Liver (tissue), 9 donors: ENCODE measurements around the gene TRIM25. TPM values are rescaled to one million over a fixed set of nuclear protein-coding genes. Genes with fewer than 3 reads are reported as not detected.

Experiments
- DNase-seq: peaks from one replicate; pipeline ENCODE4 v3.0.0-alpha.2; 2017; ENCODE audit warnings: low spot score
- H3K27ac ChIP-seq, 2 donors: one replicate each; pipeline ENCODE4 v1.7.0; 2013; ENCODE audit warnings: inconsistent platforms in 2 of 2, low read length in 2 of 2, control low read depth in 1 of 2, low read depth in 1 of 2, mild to moderate bottlenecking in 1 of 2
- H3K27me3 ChIP-seq, 4 donors: one replicate each; pipeline versions ENCODE4 v1.6.1 to v1.7.0; 2013; ENCODE audit warnings: low read length in 3 of 4, inconsistent platforms in 1 of 4, mild to moderate bottlenecking in 1 of 4, moderate library complexity in 1 of 4; ENCODE audit not compliant: control insufficient read depth in 4 of 4, insufficient read depth in 4 of 4
- H3K36me3 ChIP-seq, 4 donors: one replicate each; pipeline versions ENCODE4 v1.6.1 to v1.7.0; 2013; ENCODE audit warnings: low read length in 3 of 4, mild to moderate bottlenecking in 3 of 4, low read depth in 1 of 4, moderate library complexity in 1 of 4; ENCODE audit not compliant: control insufficient read depth in 4 of 4, insufficient read depth in 3 of 4
- H3K4me1 ChIP-seq, 4 donors: one replicate each; pipeline versions ENCODE4 v1.6.1 to v1.7.0; 2013; ENCODE audit warnings: low read length in 3 of 4, mild to moderate bottlenecking in 3 of 4, moderate library complexity in 1 of 4; ENCODE audit not compliant: control insufficient read depth in 4 of 4, insufficient read depth in 4 of 4
- H3K4me3 ChIP-seq, 3 donors: one replicate each; pipeline versions ENCODE4 v1.6.1 to v1.7.0; 2013; ENCODE audit warnings: low read length in 3 of 3, control low read depth in 1 of 3, low read depth in 1 of 3, mild to moderate bottlenecking in 1 of 3
- H3K9ac ChIP-seq, 2 donors: one replicate each; pipeline ENCODE4 v1.7.0; 2013; ENCODE audit warnings: low read length in 2 of 2, mild to moderate bottlenecking in 2 of 2, moderate library complexity in 2 of 2, control low read depth in 1 of 2, low read depth in 1 of 2
- H3K9me3 ChIP-seq, 4 donors: one replicate each; pipeline versions ENCODE4 v1.6.1 to v1.7.0; 2013; ENCODE audit warnings: low read length in 3 of 4; ENCODE audit not compliant: control insufficient read depth in 4 of 4
- EGR1 ChIP-seq, 2 donors: IDR thresholded peaks; 2 replicates each; pipeline ENCODE4 v1.6.1; 2016 to 2018; ENCODE audit warnings: antibody characterized with exemption in 2 of 2, low read depth in 2 of 2
- FOXA1 ChIP-seq: IDR thresholded peaks from 2 replicates; pipeline ENCODE4 v1.6.1; 2016; ENCODE audit warnings: antibody characterized with exemption
- HNF4A ChIP-seq, 2 donors: conservative IDR thresholded peaks; 2 replicates each; pipeline ENCODE4 v1.6.1; 2016; ENCODE audit warnings: antibody characterized with exemption in 2 of 2, mild to moderate bottlenecking in 2 of 2
- NR2F2 ChIP-seq: IDR thresholded peaks from 2 replicates; pipeline ENCODE4 v1.6.1; 2016; ENCODE audit warnings: antibody characterized with exemption
- RAD21 ChIP-seq, 2 donors: IDR thresholded peaks; 2 replicates each; pipeline ENCODE4 v1.6.1; 2016; ENCODE audit warnings: antibody characterized with exemption in 2 of 2, mild to moderate bottlenecking in 2 of 2
- SP1 ChIP-seq: IDR thresholded peaks from 2 replicates; pipeline ENCODE4 v1.6.1; 2018; ENCODE audit warnings: antibody characterized with exemption, mild to moderate bottlenecking
- TAF1 ChIP-seq: conservative IDR thresholded peaks from 2 replicates; pipeline ENCODE4 v1.6.1; 2016; ENCODE audit warnings: antibody characterized with exemption, mild to moderate bottlenecking
- WGBS: extraction: QIAGEN DNeasy Blood & Tissue Kit; methylation state at CpG from one replicate; pipeline ENCODE4 v1.1.7; 2013; 5-methylcytosine and 5-hydroxymethylcytosine counted together
- polyA plus RNA-seq, 2 donors: library from polyadenylated mRNA; stranded (reverse) in 1 of 2; unstranded in 1 of 2; fragments of 200-250 nt in 1 of 2; fragments of >200 nt in 1 of 2; fragmentation: Nextera tagmentation in 1 of 2; extraction: Ambion mirVana in 1 of 2; gene quantifications; one replicate each; pipeline versions ENCODE4 v1.2.1 to v1.2.3, GENCODE V29; 2013 to 2015
- total RNA-seq, 2 donors: library from RNA; depleted of rRNA; stranded (reverse); fragments of >200 nt; gene quantifications; one replicate each; pipeline ENCODE4 v1.2.3, GENCODE V29; 2014
- TF ChIP-seq, protein P1 (sequence below): fragments of 150-350 bp; IDR thresholded peaks from 2 replicates; pipeline ENCODE4 v1.5.1; 2017; ENCODE audit warnings: improper control_type of control experiment, low read depth, low read length; ENCODE audit not compliant: missing input control
- TF ChIP-seq, protein P2 (sequence below): IDR thresholded peaks from 2 replicates; pipeline ENCODE4 v1.6.1; 2016; ENCODE audit warnings: antibody characterized with exemption
- TF ChIP-seq, protein P3 (sequence below): IDR thresholded peaks from 2 replicates; pipeline ENCODE4 v1.6.1; 2016; ENCODE audit warnings: antibody characterized with exemption, mild to moderate bottlenecking
- TF ChIP-seq, protein P4 (sequence below): IDR thresholded peaks from 2 replicates; pipeline ENCODE4 v1.6.1; 2016; ENCODE audit warnings: antibody characterized with exemption
- donor health status: healthy.
- donor health status: healthy.
- donor health status: healthy.
- donor health status: healthy.
- donor health status: healthy.

The TRIM25 gene
- total and polyA plus RNA-seq, 4 donors, result 10.8 to 64.5 (median 15.6) TPM

DNA sequence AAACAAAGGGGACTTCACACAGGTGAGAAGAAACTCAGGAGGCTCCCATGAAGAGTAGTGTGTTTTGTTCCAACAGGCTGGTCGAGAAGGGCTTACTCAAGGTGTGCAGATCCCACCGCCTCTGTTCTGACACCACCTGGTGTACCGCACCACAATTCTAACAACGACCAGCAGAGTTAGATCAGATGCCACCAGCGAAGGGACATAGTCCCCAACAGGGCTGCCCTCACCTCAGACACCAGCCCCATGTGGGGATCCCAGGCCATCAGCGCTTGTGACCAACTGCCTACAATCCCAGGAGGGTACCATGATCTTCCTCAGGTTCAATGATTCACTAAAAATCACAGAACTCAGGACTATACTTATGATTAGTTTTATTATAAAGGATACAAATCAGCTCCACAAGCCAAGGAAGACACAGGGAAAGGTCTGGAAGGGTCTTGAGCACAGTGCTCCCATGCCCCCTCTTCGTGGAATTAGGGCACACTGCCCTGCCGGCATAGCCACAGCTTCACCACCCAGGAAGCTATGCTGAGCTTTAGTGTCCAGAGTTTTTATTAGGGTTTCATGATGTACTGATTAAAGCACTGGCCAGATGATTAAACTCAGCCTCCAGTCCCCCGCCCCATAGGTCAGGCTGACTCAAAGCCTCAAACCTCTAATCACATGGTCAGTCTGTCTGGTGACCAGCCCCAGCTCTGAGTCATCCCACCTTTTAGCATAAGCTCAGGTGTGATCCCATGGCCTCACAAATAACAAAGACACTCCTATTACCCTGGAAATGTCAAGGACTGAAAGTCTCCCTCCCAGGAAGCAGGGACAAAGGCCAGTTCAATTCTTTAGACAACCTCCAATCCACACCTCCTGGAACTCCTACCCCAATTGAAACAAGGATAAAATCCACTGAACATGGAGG is 26.0 kb downstream of the TRIM25 start:
- Histone ChIP-seq H3K9me3 (peaks cover 0 to 3% (median 0%) of the 10 kb centered on the region in 4 donors), H3K4me3 (no peak overlapping the region), H3K36me3 (peaks cover 7 to 52% (median 39%) of the 10 kb centered on the region in 4 donors), H3K27me3 (no peaks in the 10 kb centered on the region), H3K9ac (no peak overlapping the region), H3K4me1 (peaks cover 0 to 4% (median 0%) of the 10 kb centered on the region in 4 donors), H3K27ac (no peak overlapping the region)
- no peak for TF ChIP-seq RAD21 (IDR thresholded peaks at IDR 0.05)
- DNase-seq, result no peak
- 97% methylated on average over 9 of the region's 9 CpGs for WGBS

DNA sequence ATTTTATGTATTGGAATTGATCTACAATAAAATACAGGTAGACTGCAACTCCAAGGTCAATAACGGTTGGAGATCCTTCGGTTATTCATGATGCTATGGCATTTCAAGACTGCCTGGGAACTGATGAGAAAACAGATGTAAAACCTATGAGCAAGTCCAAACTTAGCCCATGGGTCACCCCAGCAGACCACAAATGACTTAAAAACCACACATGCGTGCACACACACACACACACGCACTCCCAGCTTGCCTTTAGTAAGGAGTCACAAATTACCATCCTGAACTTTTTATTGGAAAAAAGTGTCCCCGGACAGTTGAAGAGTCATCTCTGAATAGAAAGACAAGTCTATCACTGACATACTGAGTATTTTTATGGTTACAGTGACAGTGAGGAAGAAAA is 26.7 kb downstream of the TRIM25 start:
- 96% methylated on average over 5 of the region's 5 CpGs for WGBS
- Histone ChIP-seq H3K27ac (no peak overlapping the region), H3K4me1 (peaks cover 0 to 4% (median 0%) of the 10 kb centered on the region in 4 donors), H3K27me3 (no peaks in the 10 kb centered on the region), H3K4me3 (no peak overlapping the region), H3K9ac (no peak overlapping the region), H3K9me3 (peaks cover 0 to 3% (median 0%) of the 10 kb centered on the region in 4 donors), H3K36me3 (peaks cover 7 to 45% (median 33%) of the 10 kb centered on the region in 4 donors)
- no peak for DNase-seq
- TF ChIP-seq, protein P1, sequence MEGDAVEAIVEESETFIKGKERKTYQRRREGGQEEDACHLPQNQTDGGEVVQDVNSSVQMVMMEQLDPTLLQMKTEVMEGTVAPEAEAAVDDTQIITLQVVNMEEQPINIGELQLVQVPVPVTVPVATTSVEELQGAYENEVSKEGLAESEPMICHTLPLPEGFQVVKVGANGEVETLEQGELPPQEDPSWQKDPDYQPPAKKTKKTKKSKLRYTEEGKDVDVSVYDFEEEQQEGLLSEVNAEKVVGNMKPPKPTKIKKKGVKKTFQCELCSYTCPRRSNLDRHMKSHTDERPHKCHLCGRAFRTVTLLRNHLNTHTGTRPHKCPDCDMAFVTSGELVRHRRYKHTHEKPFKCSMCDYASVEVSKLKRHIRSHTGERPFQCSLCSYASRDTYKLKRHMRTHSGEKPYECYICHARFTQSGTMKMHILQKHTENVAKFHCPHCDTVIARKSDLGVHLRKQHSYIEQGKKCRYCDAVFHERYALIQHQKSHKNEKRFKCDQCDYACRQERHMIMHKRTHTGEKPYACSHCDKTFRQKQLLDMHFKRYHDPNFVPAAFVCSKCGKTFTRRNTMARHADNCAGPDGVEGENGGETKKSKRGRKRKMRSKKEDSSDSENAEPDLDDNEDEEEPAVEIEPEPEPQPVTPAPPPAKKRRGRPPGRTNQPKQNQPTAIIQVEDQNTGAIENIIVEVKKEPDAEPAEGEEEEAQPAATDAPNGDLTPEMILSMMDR, result no peak
- TF ChIP-seq TAF1, result no peak
- TF ChIP-seq, protein P2, sequence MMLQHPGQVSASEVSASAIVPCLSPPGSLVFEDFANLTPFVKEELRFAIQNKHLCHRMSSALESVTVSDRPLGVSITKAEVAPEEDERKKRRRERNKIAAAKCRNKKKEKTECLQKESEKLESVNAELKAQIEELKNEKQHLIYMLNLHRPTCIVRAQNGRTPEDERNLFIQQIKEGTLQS, result no peak
- no peak for TF ChIP-seq SP1
- TF ChIP-seq, protein P3, sequence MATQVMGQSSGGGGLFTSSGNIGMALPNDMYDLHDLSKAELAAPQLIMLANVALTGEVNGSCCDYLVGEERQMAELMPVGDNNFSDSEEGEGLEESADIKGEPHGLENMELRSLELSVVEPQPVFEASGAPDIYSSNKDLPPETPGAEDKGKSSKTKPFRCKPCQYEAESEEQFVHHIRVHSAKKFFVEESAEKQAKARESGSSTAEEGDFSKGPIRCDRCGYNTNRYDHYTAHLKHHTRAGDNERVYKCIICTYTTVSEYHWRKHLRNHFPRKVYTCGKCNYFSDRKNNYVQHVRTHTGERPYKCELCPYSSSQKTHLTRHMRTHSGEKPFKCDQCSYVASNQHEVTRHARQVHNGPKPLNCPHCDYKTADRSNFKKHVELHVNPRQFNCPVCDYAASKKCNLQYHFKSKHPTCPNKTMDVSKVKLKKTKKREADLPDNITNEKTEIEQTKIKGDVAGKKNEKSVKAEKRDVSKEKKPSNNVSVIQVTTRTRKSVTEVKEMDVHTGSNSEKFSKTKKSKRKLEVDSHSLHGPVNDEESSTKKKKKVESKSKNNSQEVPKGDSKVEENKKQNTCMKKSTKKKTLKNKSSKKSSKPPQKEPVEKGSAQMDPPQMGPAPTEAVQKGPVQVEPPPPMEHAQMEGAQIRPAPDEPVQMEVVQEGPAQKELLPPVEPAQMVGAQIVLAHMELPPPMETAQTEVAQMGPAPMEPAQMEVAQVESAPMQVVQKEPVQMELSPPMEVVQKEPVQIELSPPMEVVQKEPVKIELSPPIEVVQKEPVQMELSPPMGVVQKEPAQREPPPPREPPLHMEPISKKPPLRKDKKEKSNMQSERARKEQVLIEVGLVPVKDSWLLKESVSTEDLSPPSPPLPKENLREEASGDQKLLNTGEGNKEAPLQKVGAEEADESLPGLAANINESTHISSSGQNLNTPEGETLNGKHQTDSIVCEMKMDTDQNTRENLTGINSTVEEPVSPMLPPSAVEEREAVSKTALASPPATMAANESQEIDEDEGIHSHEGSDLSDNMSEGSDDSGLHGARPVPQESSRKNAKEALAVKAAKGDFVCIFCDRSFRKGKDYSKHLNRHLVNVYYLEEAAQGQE, result no peak
- TF ChIP-seq NR2F2, result no peak
- no peak for TF ChIP-seq HNF4A (conservative IDR thresholded peaks at IDR 0.05)
- TF ChIP-seq EGR1 (IDR thresholded peaks at IDR 0.05; ENCODE audit: low read depth in 2 of 2), result no peak
- TF ChIP-seq, protein P4, sequence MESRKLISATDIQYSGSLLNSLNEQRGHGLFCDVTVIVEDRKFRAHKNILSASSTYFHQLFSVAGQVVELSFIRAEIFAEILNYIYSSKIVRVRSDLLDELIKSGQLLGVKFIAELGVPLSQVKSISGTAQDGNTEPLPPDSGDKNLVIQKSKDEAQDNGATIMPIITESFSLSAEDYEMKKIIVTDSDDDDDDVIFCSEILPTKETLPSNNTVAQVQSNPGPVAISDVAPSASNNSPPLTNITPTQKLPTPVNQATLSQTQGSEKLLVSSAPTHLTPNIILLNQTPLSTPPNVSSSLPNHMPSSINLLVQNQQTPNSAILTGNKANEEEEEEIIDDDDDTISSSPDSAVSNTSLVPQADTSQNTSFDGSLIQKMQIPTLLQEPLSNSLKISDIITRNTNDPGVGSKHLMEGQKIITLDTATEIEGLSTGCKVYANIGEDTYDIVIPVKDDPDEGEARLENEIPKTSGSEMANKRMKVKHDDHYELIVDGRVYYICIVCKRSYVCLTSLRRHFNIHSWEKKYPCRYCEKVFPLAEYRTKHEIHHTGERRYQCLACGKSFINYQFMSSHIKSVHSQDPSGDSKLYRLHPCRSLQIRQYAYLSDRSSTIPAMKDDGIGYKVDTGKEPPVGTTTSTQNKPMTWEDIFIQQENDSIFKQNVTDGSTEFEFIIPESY, result no peak
- no peak for TF ChIP-seq FOXA1
